ENCODE measurements around the gene TMC3.

- no peak for TF ChIP-seq CTCF (optimal IDR thresholded peaks at IDR 0.05 in 1 of 3, IDR thresholded peaks at IDR 0.05 in 1 of 3, conservative IDR thresholded peaks at IDR 0.05 in 1 of 3; ENCODE audit: extremely low read depth in 1 of 3, insufficient read depth in 2 of 3, low read length in 3 of 3)
- no peak for TF ChIP-seq EZH2 (IDR thresholded peaks at IDR 0.05; ENCODE audit: low read length)
Measured at GRCh38 chr15:81334768-81335435, 39.1 kb downstream of the TMC3 start.

All from keratinocyte (primary cell).